Activated naive CD8-positive, alpha-beta T cell (primary cell): ENCODE data around the gene EP400.
A peak's percentile ranks its signal among the peaks of the same experiment; 100 is the strongest.
"Not testable (repeated sequence)": the region's sequence is repeated elsewhere in the genome, so short reads cannot be mapped to it uniquely, and the experiment has no call there.

Source experiments
- H3K27ac Mint-ChIP-seq: one replicate; pipeline ENCODE4 v1.8.0; 2021; ENCODE audit warnings: mixed read lengths
- H3K27me3 Mint-ChIP-seq: one replicate; pipeline ENCODE4 v1.8.0; 2021; ENCODE audit warnings: mixed read lengths
- H3K36me3 Mint-ChIP-seq: one replicate; pipeline ENCODE4 v1.8.0; 2021; ENCODE audit warnings: mixed read lengths
- H3K4me1 Mint-ChIP-seq: one replicate; pipeline ENCODE4 v1.8.0; 2021; ENCODE audit warnings: low read depth, mixed read lengths
- H3K4me3 Mint-ChIP-seq: one replicate; pipeline ENCODE4 v1.8.0; 2021; ENCODE audit warnings: mild to moderate bottlenecking, mixed read lengths
- H3K9me3 Mint-ChIP-seq: one replicate; pipeline ENCODE4 v1.8.0; 2021; ENCODE audit warnings: low read depth, mixed read lengths

Gene EP400

DNA sequence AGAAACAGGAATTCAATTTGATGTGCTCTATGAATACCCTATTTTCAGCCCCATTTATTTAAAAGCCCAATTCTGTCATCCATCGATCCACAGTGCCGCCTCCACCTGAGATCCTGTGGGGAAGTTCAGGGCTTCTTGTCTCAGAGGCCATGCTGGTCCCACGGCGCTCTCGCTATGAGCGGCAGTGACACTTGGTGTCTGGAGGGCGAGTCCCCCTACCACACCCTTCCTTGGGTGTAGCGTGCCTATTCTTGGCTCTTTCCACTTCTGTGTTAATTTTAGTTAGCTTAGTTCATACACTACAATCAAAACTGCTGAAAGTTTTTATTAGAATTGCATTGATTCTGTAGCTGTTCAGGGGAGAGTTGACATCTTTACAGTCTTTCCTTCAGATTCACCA lies 120.6 kb downstream of the EP400 start:
- H3K4me1 Mint-ChIP-seq, result peaks cover 18% of the 10 kb centered on the region
- no peaks in the 10 kb centered on the region for H3K27me3 Mint-ChIP-seq
- no peak overlapping the region for H3K27ac Mint-ChIP-seq
- H3K4me3 Mint-ChIP-seq, result no peak overlapping the region
- peaks cover 8% of the 10 kb centered on the region for H3K36me3 Mint-ChIP-seq
- no peaks in the 10 kb centered on the region for H3K9me3 Mint-ChIP-seq

- H3K27me3 Mint-ChIP-seq, result no peaks in the 10 kb centered on the region
- H3K4me3 Mint-ChIP-seq, result no peak overlapping the region
- no peaks in the 10 kb centered on the region for H3K9me3 Mint-ChIP-seq
- H3K36me3 Mint-ChIP-seq, result peaks cover 4% of the 10 kb centered on the region
- peaks cover 10% of the 10 kb centered on the region for H3K4me1 Mint-ChIP-seq
- no peak overlapping the region for H3K27ac Mint-ChIP-seq
Measured at GRCh38 chr12:132071040-132071810, 121.5 kb downstream of the EP400 start.

- no peaks in the 10 kb centered on the region for H3K36me3 Mint-ChIP-seq
- H3K27ac Mint-ChIP-seq, result no peak overlapping the region
- H3K27me3 Mint-ChIP-seq, result no peaks in the 10 kb centered on the region
- H3K4me1 Mint-ChIP-seq, result peaks cover 3% of the 10 kb centered on the region
- H3K9me3 Mint-ChIP-seq, result no peaks in the 10 kb centered on the region
- H3K4me3 Mint-ChIP-seq, result no peak overlapping the region
Measured at GRCh38 chr12:132071830-132072384, 122.2 kb downstream of the EP400 start.

DNA sequence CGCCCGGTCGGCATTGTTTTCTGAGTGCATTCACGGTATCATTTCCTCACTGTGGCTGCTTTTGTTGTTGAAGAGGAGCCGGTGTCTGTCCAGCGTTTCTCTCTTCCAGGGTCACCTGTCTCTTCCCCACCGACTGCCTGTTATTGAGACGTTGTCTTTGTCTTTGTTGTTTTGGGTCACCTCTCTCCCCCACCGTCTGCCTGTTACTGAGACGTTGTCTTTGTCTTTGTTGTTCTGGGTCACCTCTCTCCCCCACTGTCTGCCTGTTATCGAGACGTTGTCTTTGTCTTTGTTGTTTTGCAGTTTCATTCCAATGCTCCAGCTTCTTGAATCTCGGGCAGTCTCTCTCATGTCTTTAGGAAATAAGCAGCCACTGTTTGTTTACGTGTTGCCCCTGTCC lies 124.5 kb downstream of the EP400 start:
- H3K27me3 Mint-ChIP-seq, result no peaks in the 10 kb centered on the region
- no peak overlapping the region for H3K27ac Mint-ChIP-seq
- H3K4me1 Mint-ChIP-seq, result no peaks in the 10 kb centered on the region
- peaks cover 4% of the 10 kb centered on the region for H3K36me3 Mint-ChIP-seq
- no peaks in the 10 kb centered on the region for H3K9me3 Mint-ChIP-seq
- H3K4me3 Mint-ChIP-seq, result no peak overlapping the region

GRCh38 chr12:132075026-132075713 lies 125.4 kb downstream of the EP400 start:
- Mint-ChIP-seq H3K36me3 (peaks cover 4% of the 10 kb centered on the region), H3K4me1 (no peaks in the 10 kb centered on the region), H3K9me3 (no peaks in the 10 kb centered on the region), H3K27me3 (no peaks in the 10 kb centered on the region), H3K27ac (no peak overlapping the region), H3K4me3 (no peak overlapping the region)

- Mint-ChIP-seq H3K27ac (peak overlapping the region; percentile 34), H3K4me1 (no peaks in the 10 kb centered on the region), H3K27me3 (no peaks in the 10 kb centered on the region), H3K36me3 (peaks cover 4% of the 10 kb centered on the region), H3K4me3 (no peak overlapping the region), H3K9me3 (no peaks in the 10 kb centered on the region)
Measured at GRCh38 chr12:132075714-132076553, 126.2 kb downstream of the EP400 start.

- H3K4me3 Mint-ChIP-seq, result no peak overlapping the region
- H3K27me3 Mint-ChIP-seq, result no peaks in the 10 kb centered on the region
- H3K36me3 Mint-ChIP-seq, result peaks cover 4% of the 10 kb centered on the region
- no peak overlapping the region for H3K27ac Mint-ChIP-seq
- no peaks in the 10 kb centered on the region for H3K4me1 Mint-ChIP-seq
- H3K9me3 Mint-ChIP-seq, result no peaks in the 10 kb centered on the region
Measured at GRCh38 chr12:132076711-132077110, 127.0 kb downstream of the EP400 start.

DNA sequence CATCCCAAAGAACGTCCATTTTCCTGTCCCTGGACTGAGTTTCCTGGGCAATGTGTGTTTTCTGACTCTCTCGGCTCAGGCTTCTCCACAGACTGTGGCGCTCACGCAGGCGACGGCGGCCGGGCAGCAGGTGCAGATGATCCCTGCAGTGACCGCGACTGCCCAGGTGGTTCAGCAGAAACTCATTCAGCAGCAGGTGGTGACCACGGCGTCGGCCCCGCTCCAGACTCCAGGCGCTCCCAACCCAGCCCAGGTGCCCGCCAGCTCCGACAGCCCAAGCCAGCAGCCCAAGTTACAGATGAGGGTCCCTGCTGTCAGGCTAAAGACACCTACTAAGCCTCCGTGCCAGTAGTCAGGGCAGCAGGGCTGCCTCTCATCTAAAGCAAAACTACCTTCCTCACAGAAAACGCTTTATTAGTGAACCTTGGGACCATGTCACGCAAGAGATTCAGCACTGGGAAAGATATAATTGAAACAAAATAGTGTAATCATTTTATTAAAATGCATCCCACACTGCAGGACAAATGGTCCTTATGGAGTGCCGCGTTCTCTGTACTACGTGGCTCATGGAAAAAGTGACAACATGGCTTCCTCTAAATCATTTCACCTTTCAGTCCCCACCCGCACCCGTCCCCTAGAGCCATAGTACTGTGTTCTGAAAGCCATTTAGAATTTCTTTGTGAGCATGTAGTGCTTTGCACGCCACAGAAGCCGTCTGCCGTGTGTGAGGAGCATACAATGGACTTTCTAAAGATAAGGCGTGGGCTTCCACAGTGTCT lies 127.8 kb downstream of the EP400 start:
- no peak overlapping the region for H3K4me3 Mint-ChIP-seq
- H3K27me3 Mint-ChIP-seq, result no peaks in the 10 kb centered on the region
- H3K4me1 Mint-ChIP-seq, result no peaks in the 10 kb centered on the region
- H3K36me3 Mint-ChIP-seq, result peaks cover 4% of the 10 kb centered on the region
- no peaks in the 10 kb centered on the region for H3K9me3 Mint-ChIP-seq
- H3K27ac Mint-ChIP-seq, result no peak overlapping the region

- Mint-ChIP-seq H3K4me1 (peaks cover 3% of the 10 kb centered on the region), H3K36me3 (peaks cover 4% of the 10 kb centered on the region), H3K27me3 (no peaks in the 10 kb centered on the region), H3K4me3 (no peak overlapping the region), H3K9me3 (no peaks in the 10 kb centered on the region), H3K27ac (peak overlapping the region; percentile 58)
Measured at GRCh38 chr12:132078190-132078589, 128.4 kb downstream of the EP400 start.

DNA sequence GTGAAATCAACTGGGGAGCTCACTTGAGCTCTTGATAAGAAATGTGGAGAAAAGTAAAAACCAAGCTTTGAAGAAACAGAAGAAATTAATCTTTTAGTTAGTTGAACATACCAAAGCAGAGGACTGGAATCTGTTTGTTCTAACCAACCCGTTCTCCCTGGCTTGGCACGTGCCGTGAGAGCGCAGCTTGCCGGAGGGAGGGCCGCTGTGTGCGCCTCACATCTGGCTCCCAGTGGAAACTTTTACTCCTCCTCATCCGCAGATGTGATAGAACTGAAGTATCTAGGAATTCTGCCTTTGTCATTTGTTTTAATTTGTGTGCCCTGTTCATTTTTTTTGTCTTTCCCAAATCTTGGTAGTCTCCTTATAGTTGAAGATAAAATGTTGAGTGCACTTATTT lies 129.5 kb downstream of the EP400 start:
- Mint-ChIP-seq H3K27ac (no peak overlapping the region), H3K4me1 (peaks cover 9% of the 10 kb centered on the region), H3K36me3 (peaks cover 4% of the 10 kb centered on the region), H3K27me3 (no peaks in the 10 kb centered on the region), H3K9me3 (no peaks in the 10 kb centered on the region), H3K4me3 (no peak overlapping the region)

- Mint-ChIP-seq H3K9me3 (no peaks in the 10 kb centered on the region), H3K36me3 (peaks cover 4% of the 10 kb centered on the region), H3K27me3 (no peaks in the 10 kb centered on the region), H3K27ac (no peak overlapping the region), H3K4me3 (no peak overlapping the region), H3K4me1 (peaks cover 9% of the 10 kb centered on the region)
Measured at GRCh38 chr12:132079695-132080094, 130.0 kb downstream of the EP400 start.

GRCh38 chr12:132080515-132080914 lies 130.8 kb downstream of the EP400 start:
- not testable (repeated sequence) for H3K9me3 Mint-ChIP-seq, H3K27ac Mint-ChIP-seq, H3K36me3 Mint-ChIP-seq, H3K27me3 Mint-ChIP-seq, H3K4me3 Mint-ChIP-seq
- peaks cover 17% of the 10 kb centered on the region for H3K4me1 Mint-ChIP-seq

- Mint-ChIP-seq H3K4me3 (no peak overlapping the region), H3K4me1 (peaks cover 22% of the 10 kb centered on the region), H3K36me3 (peaks cover 9% of the 10 kb centered on the region), H3K27me3 (no peaks in the 10 kb centered on the region), H3K27ac (no peak overlapping the region), H3K9me3 (no peaks in the 10 kb centered on the region)
Measured at GRCh38 chr12:132081423-132081822, 131.7 kb downstream of the EP400 start.

DNA sequence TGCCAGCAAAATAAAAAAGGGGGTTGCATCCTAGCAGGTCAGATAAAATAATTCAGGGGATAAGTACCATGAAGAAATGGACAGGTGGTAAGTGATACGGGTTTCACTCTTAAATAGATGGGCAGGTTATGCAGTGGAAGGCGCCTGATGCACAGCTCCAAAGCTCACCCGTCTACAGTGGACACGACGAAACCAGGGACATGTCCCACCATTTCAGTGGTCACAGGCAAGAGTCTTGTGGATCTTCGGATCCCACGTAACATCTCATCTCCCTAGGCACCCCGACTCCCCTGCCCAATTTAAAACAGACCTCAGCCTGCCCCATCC lies 133.8 kb downstream of the EP400 start:
- H3K27ac Mint-ChIP-seq, result peak overlapping the region; percentile 97
- H3K9me3 Mint-ChIP-seq, result no peaks in the 10 kb centered on the region
- H3K27me3 Mint-ChIP-seq, result no peaks in the 10 kb centered on the region
- peaks cover 30% of the 10 kb centered on the region for H3K4me1 Mint-ChIP-seq
- H3K4me3 Mint-ChIP-seq, result peak overlapping the region; percentile 95
- H3K36me3 Mint-ChIP-seq, result peaks cover 7% of the 10 kb centered on the region
